ENCODE measurements around the gene RAPGEF5.

RAPGEF5 gene

GRCh38 chr7:22187691-22188348 lies 169.1 kb downstream of the RAPGEF5 start:
- peaks cover 6% of the 10 kb centered on the region for H3K4me1 Mint-ChIP-seq (ENCODE audit: low read depth)
- no peak overlapping the region for H3K27ac Mint-ChIP-seq
- no peaks in the 10 kb centered on the region for H3K36me3 Mint-ChIP-seq (ENCODE audit: low read depth)
- peaks cover 13% of the 10 kb centered on the region for H3K27me3 Mint-ChIP-seq (ENCODE audit: low read depth)
- H3K4me3 Mint-ChIP-seq, result no peak overlapping the region
- H3K9me3 Mint-ChIP-seq, result no peaks in the 10 kb centered on the region

GRCh38 chr7:22185559-22185958 lies 171.4 kb downstream of the RAPGEF5 start:
- peaks cover 19% of the 10 kb centered on the region for H3K27me3 Mint-ChIP-seq (ENCODE audit: low read depth)
- no peaks in the 10 kb centered on the region for H3K36me3 Mint-ChIP-seq (ENCODE audit: low read depth)
- peaks cover 12% of the 10 kb centered on the region for H3K4me1 Mint-ChIP-seq (ENCODE audit: low read depth)
- H3K27ac Mint-ChIP-seq, result no peak overlapping the region
- no peaks in the 10 kb centered on the region for H3K9me3 Mint-ChIP-seq
- no peak overlapping the region for H3K4me3 Mint-ChIP-seq

GRCh38 chr7:22184549-22185199 lies 172.3 kb downstream of the RAPGEF5 start:
- H3K27ac Mint-ChIP-seq, result no peak overlapping the region
- H3K27me3 Mint-ChIP-seq (ENCODE audit: low read depth), result peaks cover 26% of the 10 kb centered on the region
- peaks cover 12% of the 10 kb centered on the region for H3K4me1 Mint-ChIP-seq (ENCODE audit: low read depth)
- no peaks in the 10 kb centered on the region for H3K9me3 Mint-ChIP-seq
- H3K36me3 Mint-ChIP-seq (ENCODE audit: low read depth), result no peaks in the 10 kb centered on the region
- H3K4me3 Mint-ChIP-seq, result no peak overlapping the region

GRCh38 chr7:22183522-22184280 lies 173.3 kb downstream of the RAPGEF5 start:
- Mint-ChIP-seq H3K9me3 (no peaks in the 10 kb centered on the region), H3K36me3 (ENCODE audit: low read depth) (no peaks in the 10 kb centered on the region), H3K27me3 (ENCODE audit: low read depth) (peaks cover 30% of the 10 kb centered on the region), H3K27ac (no peak overlapping the region), H3K4me3 (no peak overlapping the region), H3K4me1 (ENCODE audit: low read depth) (peaks cover 12% of the 10 kb centered on the region)

- no peaks in the 10 kb centered on the region for H3K9me3 Mint-ChIP-seq
- H3K27me3 Mint-ChIP-seq (ENCODE audit: low read depth), result peaks cover 34% of the 10 kb centered on the region
- peak overlapping the region; percentile 26 for H3K4me3 Mint-ChIP-seq
- H3K4me1 Mint-ChIP-seq (ENCODE audit: low read depth), result peaks cover 12% of the 10 kb centered on the region
- peak overlapping the region; percentile 54 for H3K27ac Mint-ChIP-seq
- H3K36me3 Mint-ChIP-seq (ENCODE audit: low read depth), result peaks cover 1% of the 10 kb centered on the region
Measured at GRCh38 chr7:22182149-22182548, 174.8 kb downstream of the RAPGEF5 start.

- peak overlapping the region; percentile 54 for H3K27ac Mint-ChIP-seq
- H3K36me3 Mint-ChIP-seq (ENCODE audit: low read depth), result peaks cover 1% of the 10 kb centered on the region
- H3K27me3 Mint-ChIP-seq (ENCODE audit: low read depth), result peaks cover 34% of the 10 kb centered on the region
- peaks cover 12% of the 10 kb centered on the region for H3K4me1 Mint-ChIP-seq (ENCODE audit: low read depth)
- H3K4me3 Mint-ChIP-seq, result no peak overlapping the region
- H3K9me3 Mint-ChIP-seq, result no peaks in the 10 kb centered on the region
Measured at GRCh38 chr7:22181663-22182062, 175.3 kb downstream of the RAPGEF5 start.

- Mint-ChIP-seq H3K36me3 (ENCODE audit: low read depth) (peaks cover 4% of the 10 kb centered on the region), H3K4me3 (no peak overlapping the region), H3K4me1 (ENCODE audit: low read depth) (peaks cover 18% of the 10 kb centered on the region), H3K27me3 (ENCODE audit: low read depth) (peaks cover 27% of the 10 kb centered on the region), H3K9me3 (no peaks in the 10 kb centered on the region), H3K27ac (no peak overlapping the region)
Measured at GRCh38 chr7:22179442-22179879, 177.5 kb downstream of the RAPGEF5 start.

GRCh38 chr7:22178735-22179134 lies 178.2 kb downstream of the RAPGEF5 start:
- Mint-ChIP-seq H3K4me1 (ENCODE audit: low read depth) (peaks cover 22% of the 10 kb centered on the region), H3K27me3 (ENCODE audit: low read depth) (peaks cover 27% of the 10 kb centered on the region), H3K4me3 (no peak overlapping the region), H3K9me3 (no peaks in the 10 kb centered on the region), H3K36me3 (ENCODE audit: low read depth) (peaks cover 7% of the 10 kb centered on the region), H3K27ac (no peak overlapping the region)

GRCh38 chr7:22176791-22177412 lies 180.1 kb downstream of the RAPGEF5 start:
- H3K27me3 Mint-ChIP-seq (ENCODE audit: low read depth), result peaks cover 24% of the 10 kb centered on the region
- no peak overlapping the region for H3K27ac Mint-ChIP-seq
- peaks cover 7% of the 10 kb centered on the region for H3K36me3 Mint-ChIP-seq (ENCODE audit: low read depth)
- no peak overlapping the region for H3K4me3 Mint-ChIP-seq
- H3K9me3 Mint-ChIP-seq, result no peaks in the 10 kb centered on the region
- peaks cover 20% of the 10 kb centered on the region for H3K4me1 Mint-ChIP-seq (ENCODE audit: low read depth)

- H3K27me3 Mint-ChIP-seq (ENCODE audit: low read depth), result peaks cover 10% of the 10 kb centered on the region
- H3K4me1 Mint-ChIP-seq (ENCODE audit: low read depth), result peaks cover 18% of the 10 kb centered on the region
- peaks cover 7% of the 10 kb centered on the region for H3K36me3 Mint-ChIP-seq (ENCODE audit: low read depth)
- peak overlapping the region; percentile 85 for H3K27ac Mint-ChIP-seq
- H3K9me3 Mint-ChIP-seq, result no peaks in the 10 kb centered on the region
- peak overlapping the region; percentile 75 for H3K4me3 Mint-ChIP-seq
Measured at GRCh38 chr7:22174574-22174953, 182.4 kb downstream of the RAPGEF5 start.

- peaks cover 7% of the 10 kb centered on the region for H3K36me3 Mint-ChIP-seq (ENCODE audit: low read depth)
- H3K4me3 Mint-ChIP-seq, result peak overlapping the region; percentile 75
- H3K4me1 Mint-ChIP-seq (ENCODE audit: low read depth), result peaks cover 18% of the 10 kb centered on the region
- no peaks in the 10 kb centered on the region for H3K9me3 Mint-ChIP-seq
- H3K27me3 Mint-ChIP-seq (ENCODE audit: low read depth), result peaks cover 7% of the 10 kb centered on the region
- peak overlapping the region; percentile 85 for H3K27ac Mint-ChIP-seq
Measured at GRCh38 chr7:22173685-22174573, 183.0 kb downstream of the RAPGEF5 start.

GRCh38 chr7:22168129-22168634 lies 188.8 kb downstream of the RAPGEF5 start:
- no peaks in the 10 kb centered on the region for H3K36me3 Mint-ChIP-seq (ENCODE audit: low read depth)
- H3K27me3 Mint-ChIP-seq (ENCODE audit: low read depth), result peaks cover 6% of the 10 kb centered on the region
- peaks cover under 1% of the 10 kb centered on the region for H3K4me1 Mint-ChIP-seq (ENCODE audit: low read depth)
- H3K4me3 Mint-ChIP-seq, result no peak overlapping the region
- H3K27ac Mint-ChIP-seq, result no peak overlapping the region
- H3K9me3 Mint-ChIP-seq, result no peaks in the 10 kb centered on the region

- peaks cover 6% of the 10 kb centered on the region for H3K27me3 Mint-ChIP-seq (ENCODE audit: low read depth)
- no peaks in the 10 kb centered on the region for H3K4me1 Mint-ChIP-seq (ENCODE audit: low read depth)
- H3K27ac Mint-ChIP-seq, result no peak overlapping the region
- no peak overlapping the region for H3K4me3 Mint-ChIP-seq
- H3K36me3 Mint-ChIP-seq (ENCODE audit: low read depth), result no peaks in the 10 kb centered on the region
- H3K9me3 Mint-ChIP-seq, result no peaks in the 10 kb centered on the region
Measured at GRCh38 chr7:22167482-22167881, 189.5 kb downstream of the RAPGEF5 start.
